Naive B cell (primary cell): ENCODE results near the gene GRID1. TPM values are rescaled to one million over a fixed set of nuclear protein-coding genes. Genes with fewer than 3 reads are reported as not detected.
A peak's percentile ranks its signal among the peaks of the same experiment; 100 is the strongest.

Experiments
- ATAC-seq, 2 donors: fragments of 150-1000 bp; cut with Tn5 transposase; 2 replicates each; pipeline ENCODE4 v1.10.0; 2021; ENCODE audit warnings: low read depth in 2 of 2, mild to moderate bottlenecking in 2 of 2, moderate library complexity in 2 of 2
- DNase-seq: peaks from one replicate; pipeline ENCODE4 v3.0.0; 2022
- H3K27ac Mint-ChIP-seq, 6 donors: one replicate each; pipeline ENCODE4 v1.8.0; 2020 to 2022; ENCODE audit warnings: mild to moderate bottlenecking in 6 of 6, mixed read lengths in 6 of 6, moderate library complexity in 5 of 6, inconsistent platforms in 2 of 6
- H3K27me3 Mint-ChIP-seq, 3 donors: one replicate each; pipeline ENCODE4 v1.8.0; 2021 to 2022; ENCODE audit warnings: mixed read lengths in 3 of 3, mild to moderate bottlenecking in 1 of 3
- H3K36me3 Mint-ChIP-seq, 2 donors: one replicate each; pipeline ENCODE4 v1.8.0; 2020 to 2022; ENCODE audit warnings: mixed read lengths in 2 of 2, inconsistent platforms in 1 of 2, mild to moderate bottlenecking in 1 of 2
- H3K4me1 Mint-ChIP-seq, 3 donors: one replicate each; pipeline ENCODE4 v1.8.0; 2020 to 2022; ENCODE audit warnings: mixed read lengths in 3 of 3, inconsistent platforms in 1 of 3, mild to moderate bottlenecking in 1 of 3, moderate library complexity in 1 of 3
- H3K4me3 Mint-ChIP-seq, 8 donors: one replicate each; pipeline ENCODE4 v1.8.0; 2020 to 2022; ENCODE audit warnings: mild to moderate bottlenecking in 8 of 8, mixed read lengths in 8 of 8, moderate library complexity in 8 of 8, inconsistent platforms in 2 of 8
- H3K9me3 Mint-ChIP-seq, 7 donors: one replicate each; pipeline ENCODE4 v1.8.0; 2020 to 2022; ENCODE audit warnings: mixed read lengths in 7 of 7, mild to moderate bottlenecking in 5 of 7, inconsistent platforms in 2 of 7, moderate library complexity in 1 of 7
- polyA plus RNA-seq, 6 donors: library from polyadenylated mRNA; unstranded; fragments of 300-500 nt; fragmentation: Illumina TruSeq; gene quantifications; one replicate each; pipeline ENCODE4 v1.2.3, GENCODE V29; 2021; ENCODE audit warnings: low read depth in 6 of 6

The GRID1 gene
- polyA plus RNA-seq, 6 donors from 2014 or later, result not detected

DNA sequence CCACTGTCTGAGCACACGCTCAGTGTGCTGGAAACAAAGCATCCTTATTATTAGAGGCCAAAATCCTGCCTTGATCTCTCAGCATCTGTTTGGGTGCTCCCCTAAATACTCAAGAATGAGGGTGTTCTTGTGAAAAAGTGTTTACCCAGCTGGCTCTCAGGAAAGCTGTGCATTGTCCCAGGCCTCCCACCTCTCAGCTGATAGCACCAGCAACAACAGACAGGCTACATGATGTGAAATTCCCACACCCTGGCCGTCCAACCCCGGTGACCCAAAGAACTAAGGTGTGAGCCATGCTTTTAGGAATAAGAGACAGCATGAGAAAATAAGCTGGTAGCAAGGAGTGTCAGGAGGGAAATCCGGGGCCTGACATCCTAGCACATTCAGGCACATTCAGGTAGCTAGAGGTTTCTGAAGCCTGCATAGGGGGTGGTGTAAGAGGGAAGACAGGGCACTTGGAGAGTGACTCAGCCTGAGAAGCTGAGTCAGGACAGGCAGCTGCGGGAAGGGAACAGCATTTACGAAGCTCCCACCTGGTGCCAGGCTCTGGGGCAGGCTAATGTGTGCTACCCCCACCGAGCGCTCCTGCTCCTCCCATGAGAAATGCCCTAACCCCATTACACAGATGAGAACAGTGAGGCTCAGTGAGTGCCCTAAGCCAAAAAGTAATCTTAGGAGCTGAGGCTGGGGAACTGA is 205.6 kb downstream of the GRID1 start:
- no peak overlapping the region for H3K27ac Mint-ChIP-seq
- H3K36me3 Mint-ChIP-seq, result no peaks in the 10 kb centered on the region
- H3K27me3 Mint-ChIP-seq, result peaks cover 12 to 21% (median 20%) of the 10 kb centered on the region in 3 donors
- no peaks in the 10 kb centered on the region for H3K9me3 Mint-ChIP-seq
- ATAC-seq (no peak), DNase-seq (no peak)
- H3K4me3 Mint-ChIP-seq, result no peak overlapping the region
- H3K4me1 Mint-ChIP-seq, result no peaks in the 10 kb centered on the region

DNA sequence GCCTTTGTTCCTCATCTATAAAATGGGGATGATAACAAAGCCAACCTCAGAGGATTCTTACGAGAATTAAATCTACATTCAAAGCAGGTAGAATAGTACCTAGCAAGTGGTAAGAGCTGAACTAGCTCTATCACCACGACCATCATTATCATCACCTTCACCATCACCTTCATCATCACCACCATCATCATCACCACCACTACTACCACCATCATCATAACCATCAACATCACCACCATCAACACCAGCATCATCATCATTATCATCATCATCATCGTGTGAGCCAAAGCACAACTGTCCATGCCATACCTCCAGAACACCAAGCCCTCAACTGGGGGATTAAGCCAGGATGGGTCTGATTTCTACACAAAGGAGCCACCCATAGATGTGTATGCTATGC is 206.8 kb downstream of the GRID1 start:
- Mint-ChIP-seq H3K9me3 (no peaks in the 10 kb centered on the region), H3K27ac (no peak overlapping the region), H3K36me3 (no peaks in the 10 kb centered on the region), H3K4me3 (no peak overlapping the region), H3K4me1 (no peaks in the 10 kb centered on the region), H3K27me3 (peaks cover 12 to 28% (median 21%) of the 10 kb centered on the region in 3 donors)
- DNase-seq (no peak), ATAC-seq (no peak)

DNA sequence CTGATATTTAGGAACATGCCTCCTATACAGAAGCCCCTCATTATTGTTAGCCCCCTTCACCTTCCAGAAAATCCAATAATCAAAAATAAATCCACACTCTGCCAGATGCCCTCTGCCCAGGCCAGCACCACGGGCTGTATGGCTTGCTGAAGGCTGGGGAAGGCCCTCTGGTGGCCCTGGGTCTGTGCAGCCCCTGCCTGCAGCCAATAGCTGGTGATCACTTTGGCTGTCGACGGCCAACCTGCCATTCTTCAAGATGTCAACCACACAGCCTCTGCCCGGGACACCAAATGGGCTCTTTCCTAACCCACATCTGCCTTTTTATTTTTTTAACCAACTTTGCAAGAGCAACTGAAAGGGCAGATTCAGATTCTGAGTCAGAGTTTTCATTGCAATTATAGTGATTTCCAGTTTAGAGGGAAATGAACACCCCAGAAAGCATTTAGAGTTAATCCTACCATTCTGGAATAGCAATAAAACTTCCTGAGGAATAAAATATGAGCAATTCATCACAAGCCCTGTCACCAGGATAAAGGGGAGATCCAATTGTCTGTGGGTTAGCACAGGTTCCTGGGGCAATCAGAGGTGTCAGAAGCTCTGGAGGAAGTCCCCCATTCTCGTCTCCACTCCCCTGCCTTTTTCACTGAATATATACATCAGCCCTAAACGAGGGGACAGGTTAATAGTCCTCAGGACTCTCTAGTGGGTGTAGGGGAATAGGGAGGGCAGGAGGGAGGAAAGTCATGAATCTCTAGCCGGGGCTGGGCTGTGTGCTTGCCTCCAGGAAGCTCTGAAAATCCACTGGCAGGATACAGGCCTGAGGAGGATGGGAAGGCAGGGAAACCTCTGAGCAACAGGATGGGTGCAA is 211.3 kb downstream of the GRID1 start:
- Mint-ChIP-seq H3K4me1 (no peaks in the 10 kb centered on the region), H3K4me3 (peak overlapping the region in 1 of 8 donors; percentile 47), H3K27ac (no peak overlapping the region), H3K27me3 (peaks cover 13 to 38% (median 24%) of the 10 kb centered on the region in 3 donors), H3K36me3 (no peaks in the 10 kb centered on the region), H3K9me3 (no peaks in the 10 kb centered on the region)
- no peak for DNase-seq
- no peak for ATAC-seq

DNA sequence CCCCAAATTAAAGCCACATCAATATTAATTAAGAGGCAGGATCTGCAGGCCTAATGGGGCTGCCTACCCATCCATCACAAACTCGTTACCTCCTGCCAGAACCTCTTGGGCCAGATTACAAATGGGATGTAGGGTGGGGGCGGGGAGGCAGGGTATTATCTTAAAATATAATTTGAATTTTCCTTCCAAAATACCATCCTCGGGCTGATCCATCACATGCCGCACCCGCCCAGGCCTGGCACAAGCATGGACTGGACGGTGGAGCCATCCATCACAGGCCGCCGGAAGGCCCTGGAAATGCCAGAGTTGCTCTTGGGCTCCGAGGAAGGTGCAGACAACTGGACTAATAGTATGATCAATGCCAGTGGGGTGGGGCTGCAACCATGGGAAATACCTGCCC is 212.8 kb downstream of the GRID1 start:
- Mint-ChIP-seq H3K4me3 (no peak overlapping the region), H3K27me3 (peaks cover 8 to 29% (median 18%) of the 10 kb centered on the region in 3 donors)

DNA sequence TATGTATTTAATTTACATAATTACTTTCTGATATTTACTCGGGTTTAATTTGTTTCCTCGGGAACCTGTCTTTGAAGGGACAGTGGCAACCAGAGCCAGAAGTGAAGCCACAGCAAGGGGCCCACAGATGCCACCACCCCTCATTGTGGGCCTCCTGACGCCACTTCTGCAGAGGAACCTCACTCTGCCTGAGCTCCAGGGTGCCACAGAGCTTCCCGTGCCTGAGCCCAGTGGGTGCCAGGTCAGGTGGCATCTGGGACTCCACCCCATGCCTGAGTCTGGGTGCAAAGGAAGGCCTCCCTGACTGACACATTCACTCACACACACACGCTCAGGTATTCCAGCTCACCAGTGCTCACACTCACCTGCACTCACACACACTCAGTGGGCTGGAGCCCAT is 213.7 kb downstream of the GRID1 start:
- DNase-seq, result no peak

More for the DNA sequence above, 212.8 kb downstream of the GRID1 start:
- Mint-ChIP-seq H3K4me1 (no peaks in the 10 kb centered on the region), H3K27ac (no peak overlapping the region), H3K9me3 (no peaks in the 10 kb centered on the region), H3K36me3 (no peaks in the 10 kb centered on the region)
- ATAC-seq (no peak), DNase-seq (no peak)

DNA sequence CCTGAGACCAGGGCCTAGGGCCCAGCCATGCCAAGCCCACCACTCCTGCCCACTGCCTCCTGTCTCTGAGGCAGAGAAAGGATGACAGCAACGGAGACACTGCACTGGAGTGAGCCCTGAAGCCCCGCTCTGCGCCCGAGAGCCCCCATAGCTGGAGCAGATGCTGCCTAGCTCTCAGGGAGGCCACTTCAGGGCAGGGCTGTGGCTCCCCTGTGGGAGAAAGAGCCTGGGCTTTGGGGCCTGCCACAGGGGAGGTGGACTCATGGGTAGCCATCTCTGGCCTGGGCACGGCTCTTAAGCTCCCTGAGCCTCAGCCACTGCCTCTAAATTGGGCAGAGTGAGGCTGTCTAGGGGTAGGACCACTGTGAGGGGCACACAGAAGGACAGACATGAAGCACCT is 214.2 kb downstream of the GRID1 start:
- no peak overlapping the region for H3K4me3 Mint-ChIP-seq
- H3K27ac Mint-ChIP-seq, result no peak overlapping the region
- no peak for ATAC-seq
- no peaks in the 10 kb centered on the region for H3K9me3 Mint-ChIP-seq
- DNase-seq, result no peak
- H3K4me1 Mint-ChIP-seq, result no peaks in the 10 kb centered on the region
- peaks cover 8 to 37% (median 22%) of the 10 kb centered on the region in 3 donors for H3K27me3 Mint-ChIP-seq
- no peaks in the 10 kb centered on the region for H3K36me3 Mint-ChIP-seq

More for the DNA sequence above, 213.7 kb downstream of the GRID1 start:
- Mint-ChIP-seq H3K36me3 (no peaks in the 10 kb centered on the region), H3K27ac (no peak overlapping the region), H3K4me1 (no peaks in the 10 kb centered on the region), H3K27me3 (peaks cover 8 to 33% (median 20%) of the 10 kb centered on the region in 3 donors), H3K4me3 (no peak overlapping the region), H3K9me3 (no peaks in the 10 kb centered on the region)
- no peak for ATAC-seq

DNA sequence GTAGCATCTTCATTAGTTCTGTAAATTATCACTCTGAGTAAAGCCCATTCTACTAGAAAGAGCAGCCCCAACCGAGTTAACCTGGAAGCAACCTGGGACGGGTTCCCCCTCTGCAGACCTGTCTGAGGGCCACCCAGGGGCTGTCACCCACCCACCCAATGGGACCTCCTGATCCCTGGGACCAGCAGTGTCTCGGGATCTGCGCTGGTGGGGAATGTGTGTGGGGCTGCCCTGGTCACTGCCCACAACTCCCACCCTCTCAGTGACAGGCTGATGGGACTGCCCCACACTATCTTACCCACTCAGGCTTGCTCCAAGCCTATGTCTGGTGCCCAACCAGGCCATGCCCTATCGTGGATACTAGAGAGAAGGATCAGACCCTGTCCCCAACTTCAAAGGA is 215.0 kb downstream of the GRID1 start:
- no peaks in the 10 kb centered on the region for H3K9me3 Mint-ChIP-seq
- no peak overlapping the region for H3K4me3 Mint-ChIP-seq
- no peak overlapping the region for H3K27ac Mint-ChIP-seq
- no peak for ATAC-seq
- peaks cover 7 to 32% (median 15%) of the 10 kb centered on the region in 3 donors for H3K27me3 Mint-ChIP-seq
- DNase-seq, result no peak
- H3K4me1 Mint-ChIP-seq, result no peaks in the 10 kb centered on the region
- no peaks in the 10 kb centered on the region for H3K36me3 Mint-ChIP-seq

DNA sequence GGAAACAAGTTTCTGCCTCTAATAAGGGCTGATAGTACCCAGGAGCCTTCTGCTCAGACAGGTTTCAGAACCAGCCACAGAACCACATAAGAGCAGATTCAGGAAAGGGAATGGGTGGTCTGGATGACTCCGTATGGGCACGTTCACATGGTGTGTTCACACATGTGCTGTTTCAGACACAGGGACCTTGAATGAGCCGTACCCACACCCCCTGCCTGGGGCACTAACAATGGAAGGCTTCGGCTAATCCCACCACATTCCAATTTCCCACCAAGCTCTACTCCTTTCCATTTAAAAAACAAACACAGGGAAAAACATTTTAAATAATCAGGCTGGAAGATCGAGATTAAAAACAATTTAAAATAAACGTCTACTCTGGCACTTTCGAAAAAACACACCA is 217.3 kb downstream of the GRID1 start:
- Mint-ChIP-seq H3K9me3 (no peaks in the 10 kb centered on the region), H3K27ac (no peak overlapping the region), H3K4me1 (no peaks in the 10 kb centered on the region), H3K4me3 (no peak overlapping the region), H3K36me3 (no peaks in the 10 kb centered on the region), H3K27me3 (peaks cover 5 to 25% (median 19%) of the 10 kb centered on the region in 3 donors)
- ATAC-seq (no peak), DNase-seq (no peak)

DNA sequence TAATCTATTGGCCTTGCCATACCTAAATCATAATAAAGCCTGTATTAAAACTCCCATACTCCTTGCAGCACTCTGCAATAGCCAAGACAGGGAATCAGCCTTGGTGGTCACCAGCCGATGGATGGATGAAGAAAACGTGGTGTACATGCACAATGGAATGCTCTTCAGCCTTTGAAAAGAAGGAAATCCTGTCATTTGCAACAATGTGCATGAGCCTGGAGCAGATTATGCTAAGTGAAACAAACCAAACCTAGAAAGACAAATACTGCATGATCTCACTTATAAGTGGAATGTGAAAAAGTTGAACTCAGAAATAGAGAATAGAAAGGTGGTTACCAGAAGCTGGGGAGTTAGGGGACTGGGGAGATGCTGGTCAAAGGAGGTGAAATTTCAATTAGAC is 218.5 kb downstream of the GRID1 start:
- Mint-ChIP-seq H3K4me1 (no peaks in the 10 kb centered on the region), H3K27me3 (peaks cover 5 to 25% (median 19%) of the 10 kb centered on the region in 3 donors), H3K27ac (peak overlapping the region in 1 of 6 donors; percentile 2), H3K4me3 (no peak overlapping the region), H3K36me3 (no peaks in the 10 kb centered on the region), H3K9me3 (no peaks in the 10 kb centered on the region)
- no peak for ATAC-seq
- DNase-seq, result no peak

DNA sequence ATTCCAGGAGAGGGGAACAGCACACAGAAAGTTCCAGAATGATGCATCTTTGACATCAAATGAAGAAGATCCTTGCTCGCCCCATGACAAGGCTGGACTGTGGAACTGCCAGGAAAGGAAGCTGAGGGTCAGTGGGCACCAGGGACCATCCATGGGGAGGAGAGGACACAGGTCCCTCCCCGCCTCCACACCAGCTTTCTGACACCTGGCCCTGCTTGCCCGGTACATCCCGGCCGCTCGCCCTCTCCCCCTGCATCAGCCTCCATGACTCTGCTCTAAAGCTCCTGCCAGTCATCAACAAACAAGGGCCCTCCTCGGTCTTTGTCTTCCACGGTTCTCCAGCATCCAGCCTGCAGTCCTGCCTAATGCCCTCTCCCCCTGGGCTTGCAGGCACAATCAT is 222.3 kb downstream of the GRID1 start:
- Mint-ChIP-seq H3K36me3 (no peaks in the 10 kb centered on the region), H3K4me1 (no peaks in the 10 kb centered on the region), H3K9me3 (no peaks in the 10 kb centered on the region), H3K4me3 (no peak overlapping the region), H3K27me3 (peaks cover 10 to 27% (median 21%) of the 10 kb centered on the region in 3 donors), H3K27ac (no peak overlapping the region)
- DNase-seq (no peak), ATAC-seq (no peak)

DNA sequence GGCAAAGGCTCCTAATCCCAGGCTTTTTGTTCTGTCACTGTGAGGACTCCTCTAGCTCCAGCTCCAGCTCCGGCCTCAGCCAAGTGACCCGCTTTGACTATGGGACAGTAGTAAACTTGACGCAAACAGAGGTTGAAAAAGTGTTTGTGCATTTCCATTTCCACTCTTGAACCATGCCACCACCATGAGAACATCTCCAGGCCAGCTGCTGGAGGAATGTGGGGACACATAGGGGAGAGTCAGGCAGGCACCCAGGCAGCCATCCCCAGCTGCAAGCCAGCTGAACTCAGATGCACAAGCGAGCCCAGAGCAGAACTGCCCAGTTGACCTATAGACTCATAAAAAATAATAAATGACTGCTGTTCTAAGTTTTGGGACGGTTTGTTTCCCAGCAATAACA is 224.7 kb downstream of the GRID1 start:
- Mint-ChIP-seq H3K4me3 (no peak overlapping the region), H3K27ac (no peak overlapping the region), H3K36me3 (no peaks in the 10 kb centered on the region), H3K27me3 (peaks cover 13 to 24% (median 15%) of the 10 kb centered on the region in 3 donors), H3K4me1 (no peaks in the 10 kb centered on the region), H3K9me3 (no peaks in the 10 kb centered on the region)
- DNase-seq (no peak), ATAC-seq (no peak)

DNA sequence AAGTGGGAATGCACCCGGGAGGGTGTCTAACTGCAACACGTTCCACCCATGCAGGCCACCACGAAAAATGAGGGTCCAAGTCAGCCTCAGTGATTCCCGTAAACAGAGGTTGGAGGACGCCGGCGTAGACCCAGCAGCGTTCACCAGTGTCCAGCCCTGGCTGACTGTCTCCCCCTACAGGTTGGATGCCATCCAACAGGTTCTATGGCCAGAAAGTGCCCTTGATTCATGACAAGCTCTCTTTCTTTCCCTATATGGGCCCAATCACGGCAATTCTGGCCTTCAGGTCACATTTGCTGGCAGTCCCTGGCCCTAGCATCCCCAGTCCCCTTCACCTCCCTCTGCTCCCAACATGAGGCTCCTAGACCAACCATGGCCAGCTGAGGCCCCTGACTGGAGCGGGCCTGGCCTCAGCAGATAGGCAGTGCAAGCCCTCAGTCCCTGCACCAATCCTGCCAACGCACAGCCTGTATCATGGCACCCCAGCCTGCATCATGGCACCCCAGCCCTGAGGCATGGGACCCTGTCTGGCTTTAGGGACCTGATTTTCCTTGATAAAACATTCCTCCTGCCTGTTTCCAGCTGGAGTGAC is 227.4 kb downstream of the GRID1 start:
- Mint-ChIP-seq H3K27me3 (peaks cover 5 to 26% (median 13%) of the 10 kb centered on the region in 3 donors), H3K27ac (peak overlapping the region in 1 of 6 donors; percentile 27), H3K36me3 (no peaks in the 10 kb centered on the region), H3K9me3 (no peaks in the 10 kb centered on the region), H3K4me1 (no peaks in the 10 kb centered on the region), H3K4me3 (no peak overlapping the region)
- ATAC-seq (no peak), DNase-seq (no peak)

DNA sequence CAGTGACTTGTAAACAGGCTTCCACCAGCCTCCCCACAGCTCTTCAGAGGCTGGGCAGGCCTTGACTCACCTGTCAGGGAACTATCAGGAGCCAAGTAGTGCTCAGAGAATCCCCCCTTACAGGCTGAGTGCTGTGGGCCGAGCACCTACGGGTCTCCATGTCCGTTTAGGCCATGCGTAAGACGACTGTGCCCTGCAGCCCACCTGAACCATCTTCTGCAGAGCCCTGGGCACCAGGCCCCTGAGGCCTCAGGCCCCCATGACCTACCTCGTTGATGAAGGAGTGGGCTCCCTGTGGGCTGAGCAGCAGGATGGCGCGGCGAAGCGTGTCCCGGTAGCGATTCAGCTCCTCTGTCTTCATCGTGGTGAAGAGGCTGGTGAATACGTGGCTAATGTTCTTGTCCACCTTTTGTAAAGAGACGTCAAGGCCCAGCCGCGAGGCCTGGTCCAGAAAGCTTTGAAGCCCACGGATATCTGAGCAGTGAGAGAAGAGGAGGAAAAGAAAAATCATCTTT is 228.0 kb downstream of the GRID1 start:
- DNase-seq (no peak), ATAC-seq (no peak)
- Mint-ChIP-seq H3K4me1 (no peaks in the 10 kb centered on the region), H3K27me3 (peaks cover 5 to 27% (median 13%) of the 10 kb centered on the region in 3 donors), H3K9me3 (no peaks in the 10 kb centered on the region), H3K4me3 (peak overlapping the region in 1 of 8 donors; percentile 20), H3K27ac (peak overlapping the region in 1 of 6 donors; percentile 27), H3K36me3 (no peaks in the 10 kb centered on the region)
